Measurements from ENCODE around the gene ANOS1. TPM values are rescaled to one million over a fixed set of nuclear protein-coding genes. Genes with fewer than 3 reads are reported as not detected.

Gene ANOS1
- polyA plus RNA-seq, 2 of the 4 experiments (the other 2 are of a cell fraction), result 0.04 TPM; not detected in 1

DNA sequence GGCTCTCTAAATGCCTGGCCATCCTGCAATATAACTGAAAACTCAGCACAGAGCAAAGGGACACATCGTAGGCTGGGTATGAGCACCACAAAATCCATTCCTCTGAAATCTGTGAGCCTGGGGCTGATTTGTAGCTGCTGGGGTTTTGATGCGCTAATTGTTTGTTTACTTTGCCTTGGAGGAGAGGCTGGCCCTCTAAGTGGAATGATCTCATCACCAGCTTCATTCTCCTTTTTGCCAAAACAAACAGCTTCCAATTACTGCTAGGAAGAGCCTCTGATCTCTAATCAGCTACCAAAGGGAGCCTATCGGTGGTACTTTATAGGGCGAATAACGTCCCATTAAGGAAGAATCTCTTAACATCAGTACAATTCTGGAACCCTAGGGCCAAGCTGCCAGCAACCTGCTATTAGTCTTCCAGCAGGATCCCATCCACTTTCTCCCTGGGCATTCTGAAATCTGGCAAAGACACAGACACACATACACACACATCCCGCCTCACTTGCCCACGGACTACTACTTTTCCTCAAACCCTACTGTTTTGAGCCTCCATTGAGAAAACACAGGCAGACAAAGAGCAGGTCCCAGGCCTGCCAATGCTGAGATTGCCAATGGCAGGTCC, 5.8 kb downstream of the ANOS1 start:
- no peak for ATAC-seq
- 0 out of 3 replicates have a peak, but pooled peaks cover 5% of the 10 kb centered on the region for H3K4me1 ChIP-seq
- CTCF ChIA-PET, result interaction anchor here (1.6 kb wide), 1 partner anchor 12 kb away, joined by 5 read pairs; no protein-coding TSS in a partner anchor

DNA sequence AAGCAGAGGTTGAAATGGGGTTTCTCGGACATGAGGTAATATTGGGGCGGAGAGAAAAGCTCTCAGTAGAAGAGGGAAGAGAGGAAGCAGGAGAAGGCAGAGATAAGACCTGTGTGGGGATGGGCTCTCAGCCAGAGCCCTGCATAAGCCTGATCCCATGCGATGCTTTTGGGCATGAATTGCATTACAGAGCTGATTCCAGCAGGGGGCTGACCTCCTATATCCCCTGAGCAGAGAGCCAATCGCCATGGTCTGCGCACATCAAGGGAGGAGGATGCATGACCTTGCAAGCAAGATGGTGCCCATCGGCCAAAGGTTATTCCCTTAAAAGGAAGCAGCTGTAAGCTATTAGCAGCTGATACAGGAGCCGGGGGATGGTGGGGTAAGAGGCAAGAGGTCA, 7.6 kb downstream of the ANOS1 start:
- ChIA-PET POLR2A (no interaction called here), CTCF (interaction anchor here (0.9 to 1.8 kb wide), 2 partner anchors 14 to 321 kb away, joined by 3 to 8 read pairs; no protein-coding TSS in a partner anchor)
- DNase-seq (ENCODE audit: low read depth in 1 of 2, low spot score in 1 of 2) (peak; percentile 11 to 40), ATAC-seq (peak; percentile 68 to 86), FAIRE-seq (no peak)
- H3K4me3 ChIP-seq, result no peak overlapping the region
- H3K9me3 ChIP-seq, result no peaks in the 10 kb centered on the region
- no peaks in the 10 kb centered on the region for H3K4me1 ChIP-seq
- WGBS (ENCODE audit: missing lambda C conversion rate), result 9% methylated on average over 7 of the region's 7 CpGs
- TF ChIP-seq RCOR1 (IDR thresholded peaks at IDR 0.05; ENCODE audit: low read depth, low read length), result no peak
- TF ChIP-seq GATA3 (IDR thresholded peaks at IDR 0.05; ENCODE audit: borderline replicate concordance), result no peak
- no peak for TF ChIP-seq EHF (CRISPR knock-in tag; IDR thresholded peaks at IDR 0.05)
- no peak for TF ChIP-seq FOSL2 (IDR thresholded peaks at IDR 0.05)
- no peak for TF ChIP-seq FOSL2 (CRISPR knock-in tag; IDR thresholded peaks at IDR 0.05)
- no peak for TF ChIP-seq PHF8 (IDR thresholded peaks at IDR 0.05; ENCODE audit: borderline replicate concordance, low read depth)
- TF ChIP-seq EHMT2 (IDR thresholded peaks at IDR 0.05; ENCODE audit: low read depth), result no peak
- TF ChIP-seq, protein P1, sequence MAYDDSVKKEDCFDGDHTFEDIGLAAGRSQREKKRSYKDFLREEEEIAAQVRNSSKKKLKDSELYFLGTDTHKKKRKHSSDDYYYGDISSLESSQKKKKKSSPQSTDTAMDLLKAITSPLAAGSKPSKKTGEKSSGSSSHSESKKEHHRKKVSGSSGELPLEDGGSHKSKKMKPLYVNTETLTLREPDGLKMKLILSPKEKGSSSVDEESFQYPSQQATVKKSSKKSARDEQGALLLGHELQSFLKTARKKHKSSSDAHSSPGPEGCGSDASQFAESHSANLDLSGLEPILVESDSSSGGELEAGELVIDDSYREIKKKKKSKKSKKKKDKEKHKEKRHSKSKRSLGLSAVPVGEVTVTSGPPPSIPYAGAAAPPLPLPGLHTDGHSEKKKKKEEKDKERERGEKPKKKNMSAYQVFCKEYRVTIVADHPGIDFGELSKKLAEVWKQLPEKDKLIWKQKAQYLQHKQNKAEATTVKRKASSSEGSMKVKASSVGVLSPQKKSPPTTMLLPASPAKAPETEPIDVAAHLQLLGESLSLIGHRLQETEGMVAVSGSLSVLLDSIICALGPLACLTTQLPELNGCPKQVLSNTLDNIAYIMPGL (CRISPR knock-in tag; IDR thresholded peaks at IDR 0.05; ENCODE audit: borderline replicate concordance), result no peak
- H3K27ac ChIP-seq, result no peak overlapping the region
- H3K4me2 ChIP-seq, result no peak overlapping the region

More for the DNA sequence above, 5.8 kb downstream of the ANOS1 start:
- no peak for FAIRE-seq
- no peak for TF ChIP-seq RARB (CRISPR knock-in tag; IDR thresholded peaks at IDR 0.05)
- TF ChIP-seq JUNB (IDR thresholded peaks at IDR 0.05), result no peak
- no peak for TF ChIP-seq JUN (IDR thresholded peaks at IDR 0.05)
- no peak for TF ChIP-seq KDM5A (IDR thresholded peaks at IDR 0.05)
- TF ChIP-seq HOXB13 (CRISPR knock-in tag; IDR thresholded peaks at IDR 0.05; ENCODE audit: low read depth), result no peak
- no peak for TF ChIP-seq HOXA7 (CRISPR knock-in tag; IDR thresholded peaks at IDR 0.05)
- no peak for TF ChIP-seq ZNF302 (CRISPR knock-in tag; IDR thresholded peaks at IDR 0.05)
- TF ChIP-seq, protein P2, sequence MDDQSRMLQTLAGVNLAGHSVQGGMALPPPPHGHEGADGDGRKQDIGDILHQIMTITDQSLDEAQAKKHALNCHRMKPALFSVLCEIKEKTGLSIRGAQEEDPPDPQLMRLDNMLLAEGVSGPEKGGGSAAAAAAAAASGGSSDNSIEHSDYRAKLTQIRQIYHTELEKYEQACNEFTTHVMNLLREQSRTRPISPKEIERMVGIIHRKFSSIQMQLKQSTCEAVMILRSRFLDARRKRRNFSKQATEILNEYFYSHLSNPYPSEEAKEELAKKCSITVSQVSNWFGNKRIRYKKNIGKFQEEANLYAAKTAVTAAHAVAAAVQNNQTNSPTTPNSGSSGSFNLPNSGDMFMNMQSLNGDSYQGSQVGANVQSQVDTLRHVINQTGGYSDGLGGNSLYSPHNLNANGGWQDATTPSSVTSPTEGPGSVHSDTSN (IDR thresholded peaks at IDR 0.05), result no peak
- TF ChIP-seq, protein P3, sequence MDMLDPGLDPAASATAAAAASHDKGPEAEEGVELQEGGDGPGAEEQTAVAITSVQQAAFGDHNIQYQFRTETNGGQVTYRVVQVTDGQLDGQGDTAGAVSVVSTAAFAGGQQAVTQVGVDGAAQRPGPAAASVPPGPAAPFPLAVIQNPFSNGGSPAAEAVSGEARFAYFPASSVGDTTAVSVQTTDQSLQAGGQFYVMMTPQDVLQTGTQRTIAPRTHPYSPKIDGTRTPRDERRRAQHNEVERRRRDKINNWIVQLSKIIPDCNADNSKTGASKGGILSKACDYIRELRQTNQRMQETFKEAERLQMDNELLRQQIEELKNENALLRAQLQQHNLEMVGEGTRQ (IDR thresholded peaks at IDR 0.05), result no peak
- no peak for TF ChIP-seq RAD21 (conservative IDR thresholded peaks at IDR 0.05 in 1 of 2, IDR thresholded peaks at IDR 0.05 in 1 of 2)
- TF ChIP-seq NPAS2 (CRISPR knock-in tag; IDR thresholded peaks at IDR 0.05; ENCODE audit: borderline replicate concordance), result no peak
- TF ChIP-seq BHLHE40 (IDR thresholded peaks at IDR 0.05; ENCODE audit: low read depth, low read length), result no peak
- TF ChIP-seq RCOR1 (IDR thresholded peaks at IDR 0.05; ENCODE audit: low read depth, low read length), result no peak
- TF ChIP-seq ZC3H11A (IDR thresholded peaks at IDR 0.05), result no peak
- TF ChIP-seq ZSCAN20 (CRISPR knock-in tag; IDR thresholded peaks at IDR 0.05), result no peak
- no peak for TF ChIP-seq NFE2L2 (conservative IDR thresholded peaks at IDR 0.05; ENCODE audit: low read length)
- no peak for TF ChIP-seq CEBPB (IDR thresholded peaks at IDR 0.05)
- no peak for TF ChIP-seq TP53 (CRISPR knock-in tag; IDR thresholded peaks at IDR 0.05)
- Histone ChIP-seq H3K9me3 (no peaks in the 10 kb centered on the region), H3K4me3 (no peak overlapping the region), H3K4me2 (no peak overlapping the region), H3K27ac (no peak overlapping the region)
- no peak for DNase-seq (ENCODE audit: low read depth in 1 of 2, low spot score in 1 of 2)
- WGBS (ENCODE audit: missing lambda C conversion rate), result 16% methylated on average over 7 of the region's 7 CpGs
- POLR2A ChIA-PET, result no interaction called here
